NB4 (cell line): Measurements from ENCODE around the gene ANKRD22.

Source experiments
- DNase-seq: peaks from one replicate; pipeline ENCODE4 v3.0.0; 2010; ENCODE audit warnings: low read depth
- H3K4me3 ChIP-seq: one replicate; pipeline ENCODE4 v1.5.1; 2011; ENCODE audit warnings: mild to moderate bottlenecking, low read depth, low read length, moderate library complexity
- MYC ChIP-seq: IDR thresholded peaks from 2 replicates; pipeline ENCODE4 v1.6.1; 2011; ENCODE audit warnings: low read depth, low read length
- POLR2A ChIP-seq: IDR thresholded peaks from 2 replicates; pipeline ENCODE4 v1.6.1; 2011; ENCODE audit warnings: mild to moderate bottlenecking; ENCODE audit not compliant: insufficient read length; ENCODE audit errors: extremely low read depth
- TF ChIP-seq, protein P1 (sequence below): IDR thresholded peaks from 2 replicates; pipeline ENCODE4 v1.6.1; 2011; ENCODE audit warnings: low read depth, low read length
- TF ChIP-seq, protein P2 (sequence below): IDR thresholded peaks from one replicate; pipeline ENCODE4 v1.5.1; 2012; ENCODE audit warnings: low read depth, low read length

Gene ANKRD22

DNA sequence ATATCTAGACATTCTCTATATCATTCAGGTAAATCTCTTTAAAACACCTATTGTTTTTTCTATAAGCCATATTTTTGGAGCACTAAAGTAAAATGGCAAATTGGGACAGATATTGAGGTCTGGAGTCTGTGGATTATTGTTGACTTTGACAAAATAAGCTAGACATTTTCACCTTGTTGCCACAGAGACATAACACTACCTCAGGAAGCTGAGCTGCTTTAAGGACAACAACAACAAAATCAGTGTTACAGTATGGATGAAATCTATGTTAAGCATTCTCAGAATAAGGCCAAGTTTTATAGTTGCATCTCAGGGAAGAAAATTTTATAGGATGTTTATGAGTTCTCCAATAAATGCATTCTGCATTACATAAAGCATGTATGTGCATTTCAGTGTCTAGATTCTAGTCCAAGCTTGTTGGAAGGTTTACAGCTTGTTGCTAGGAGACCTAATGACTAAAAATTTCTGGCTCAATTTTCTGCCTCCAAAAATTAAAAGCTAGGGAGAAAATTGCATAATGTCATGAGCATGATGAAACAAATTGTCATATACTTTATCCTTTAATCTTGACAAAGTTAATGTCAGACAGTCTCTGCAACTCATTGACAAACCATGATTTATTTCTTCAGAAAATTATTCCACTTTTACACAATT, 30.8 kb downstream of the ANKRD22 start:
- DNase-seq: no peak
- no peak overlapping the region for H3K4me3 ChIP-seq
- no peak for TF ChIP-seq POLR2A
- TF ChIP-seq, protein P1, sequence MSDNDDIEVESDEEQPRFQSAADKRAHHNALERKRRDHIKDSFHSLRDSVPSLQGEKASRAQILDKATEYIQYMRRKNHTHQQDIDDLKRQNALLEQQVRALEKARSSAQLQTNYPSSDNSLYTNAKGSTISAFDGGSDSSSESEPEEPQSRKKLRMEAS: no peak
- TF ChIP-seq MYC: no peak
- TF ChIP-seq, protein P2, sequence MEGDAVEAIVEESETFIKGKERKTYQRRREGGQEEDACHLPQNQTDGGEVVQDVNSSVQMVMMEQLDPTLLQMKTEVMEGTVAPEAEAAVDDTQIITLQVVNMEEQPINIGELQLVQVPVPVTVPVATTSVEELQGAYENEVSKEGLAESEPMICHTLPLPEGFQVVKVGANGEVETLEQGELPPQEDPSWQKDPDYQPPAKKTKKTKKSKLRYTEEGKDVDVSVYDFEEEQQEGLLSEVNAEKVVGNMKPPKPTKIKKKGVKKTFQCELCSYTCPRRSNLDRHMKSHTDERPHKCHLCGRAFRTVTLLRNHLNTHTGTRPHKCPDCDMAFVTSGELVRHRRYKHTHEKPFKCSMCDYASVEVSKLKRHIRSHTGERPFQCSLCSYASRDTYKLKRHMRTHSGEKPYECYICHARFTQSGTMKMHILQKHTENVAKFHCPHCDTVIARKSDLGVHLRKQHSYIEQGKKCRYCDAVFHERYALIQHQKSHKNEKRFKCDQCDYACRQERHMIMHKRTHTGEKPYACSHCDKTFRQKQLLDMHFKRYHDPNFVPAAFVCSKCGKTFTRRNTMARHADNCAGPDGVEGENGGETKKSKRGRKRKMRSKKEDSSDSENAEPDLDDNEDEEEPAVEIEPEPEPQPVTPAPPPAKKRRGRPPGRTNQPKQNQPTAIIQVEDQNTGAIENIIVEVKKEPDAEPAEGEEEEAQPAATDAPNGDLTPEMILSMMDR: no peak

DNA sequence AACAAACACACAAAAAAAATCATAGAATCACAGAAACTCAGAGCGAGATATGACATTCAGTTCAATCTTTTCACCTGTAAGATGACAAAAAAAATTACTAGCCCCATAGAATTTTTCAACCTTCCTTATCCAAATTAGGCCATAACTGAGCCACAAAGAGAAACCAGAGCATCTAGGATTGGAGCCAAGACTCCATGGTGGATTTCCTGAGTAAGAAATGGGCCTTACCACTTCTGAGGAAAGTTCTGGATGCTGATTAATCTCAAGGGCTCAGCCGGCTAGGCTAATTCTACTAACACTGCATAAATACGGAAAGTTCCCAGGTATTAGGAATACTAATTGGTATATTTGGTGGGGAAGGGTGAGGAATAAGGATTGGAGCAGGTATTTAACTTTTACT, 32.4 kb downstream of the ANKRD22 start:
- TF ChIP-seq, protein P1: no peak
- TF ChIP-seq MYC: no peak
- no peak for TF ChIP-seq POLR2A
- TF ChIP-seq, protein P2: no peak
- no peak overlapping the region for H3K4me3 ChIP-seq
- DNase-seq: no peak

DNA sequence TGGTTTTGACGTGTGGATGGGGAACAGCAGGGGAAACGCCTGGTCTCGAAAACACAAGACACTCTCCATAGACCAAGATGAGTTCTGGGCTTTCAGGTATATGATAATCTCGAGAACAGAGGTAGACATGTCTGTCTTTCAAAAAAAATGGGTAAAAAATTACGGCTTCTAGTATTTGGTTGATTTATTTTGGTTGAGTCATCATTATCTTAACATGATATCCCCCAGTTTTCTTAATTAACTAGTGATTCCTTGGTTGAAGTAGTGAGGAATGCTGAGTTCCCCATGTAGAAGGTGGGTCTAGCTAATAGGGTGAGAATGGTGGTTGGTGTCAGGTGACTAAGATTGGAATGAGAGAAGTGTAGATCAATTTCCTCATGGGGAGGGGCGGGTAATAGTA, 38.4 kb downstream of the ANKRD22 start:
- H3K4me3 ChIP-seq: no peak overlapping the region
- TF ChIP-seq, protein P2: no peak
- TF ChIP-seq MYC (no peak), POLR2A (no peak)
- TF ChIP-seq, protein P1: no peak
- DNase-seq: no peak

DNA sequence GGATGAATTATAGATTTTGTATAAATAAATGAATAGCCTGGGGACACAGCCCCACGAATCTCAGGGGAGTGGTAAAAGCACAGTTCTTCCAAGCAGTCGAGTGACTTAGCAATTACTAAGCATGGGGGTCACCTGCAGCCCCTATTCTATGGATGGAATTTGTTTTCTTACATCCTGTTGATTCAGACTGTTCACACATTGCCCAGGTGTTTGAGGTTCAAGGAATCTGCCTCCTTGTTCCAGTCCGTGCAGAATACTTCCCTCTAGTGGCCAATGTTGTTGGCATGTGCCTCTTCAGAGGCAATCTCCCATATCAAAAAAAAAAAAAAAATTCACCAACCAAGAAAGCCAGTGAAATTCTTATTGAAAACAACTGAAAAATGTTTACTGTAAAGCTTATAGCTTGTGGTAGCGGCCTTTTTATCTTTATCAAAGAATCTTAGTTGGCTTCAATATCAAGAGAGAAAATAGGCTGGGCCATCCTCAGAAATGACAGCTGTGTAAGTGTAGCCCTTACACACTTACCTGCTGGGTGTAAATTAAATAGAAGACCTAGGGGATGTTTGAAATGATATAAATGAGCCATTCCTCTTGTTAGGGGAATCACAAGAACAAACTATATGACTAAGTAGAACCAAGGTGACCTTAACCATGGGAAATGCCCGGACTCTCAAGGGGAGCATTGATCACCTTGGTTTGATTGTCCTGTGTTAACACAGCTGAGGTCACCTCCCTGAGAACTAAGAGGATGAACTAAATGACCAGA, 41.3 kb downstream of the ANKRD22 start:
- peak; percentile 68 for DNase-seq
- H3K4me3 ChIP-seq: no peak overlapping the region
- TF ChIP-seq MYC (no peak; the same call in 1 of the 2 replicates), POLR2A (no peak)
- TF ChIP-seq, protein P1: 0 out of 2 replicates have a peak, but pooled peaks have one; percentile 34
- TF ChIP-seq, protein P2: peak; percentile 87

DNA sequence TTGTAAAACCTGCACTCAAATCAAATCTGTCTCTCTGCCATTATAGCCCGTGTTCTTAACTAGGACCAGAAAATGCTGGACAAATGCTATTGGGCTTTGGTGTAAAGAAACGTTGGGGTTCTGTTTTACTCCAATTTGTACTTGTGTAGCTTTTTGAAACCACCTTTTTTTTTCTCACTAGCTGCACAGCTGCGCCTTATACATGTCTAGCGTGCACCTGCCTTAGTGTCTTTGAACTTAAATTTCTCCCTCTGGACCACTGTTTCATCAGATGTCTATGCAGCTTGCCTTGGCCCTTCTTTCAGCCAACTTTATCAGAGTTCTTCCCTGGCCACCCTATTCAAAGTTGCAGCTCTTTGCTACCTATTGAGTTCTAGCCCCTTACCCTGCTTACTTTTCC, 42.0 kb downstream of the ANKRD22 start:
- DNase-seq: no peak
- no peak for TF ChIP-seq MYC
- TF ChIP-seq, protein P2: no peak
- TF ChIP-seq, protein P1: no peak
- no peak for TF ChIP-seq POLR2A
- H3K4me3 ChIP-seq: no peak overlapping the region
